Measurements from ENCODE around the gene NHLH1.

Gene NHLH1

GRCh38 chr1:160359559-160360226 is 7.2 kb upstream of the NHLH1 start:
- DNase-seq, result no peak

DNA sequence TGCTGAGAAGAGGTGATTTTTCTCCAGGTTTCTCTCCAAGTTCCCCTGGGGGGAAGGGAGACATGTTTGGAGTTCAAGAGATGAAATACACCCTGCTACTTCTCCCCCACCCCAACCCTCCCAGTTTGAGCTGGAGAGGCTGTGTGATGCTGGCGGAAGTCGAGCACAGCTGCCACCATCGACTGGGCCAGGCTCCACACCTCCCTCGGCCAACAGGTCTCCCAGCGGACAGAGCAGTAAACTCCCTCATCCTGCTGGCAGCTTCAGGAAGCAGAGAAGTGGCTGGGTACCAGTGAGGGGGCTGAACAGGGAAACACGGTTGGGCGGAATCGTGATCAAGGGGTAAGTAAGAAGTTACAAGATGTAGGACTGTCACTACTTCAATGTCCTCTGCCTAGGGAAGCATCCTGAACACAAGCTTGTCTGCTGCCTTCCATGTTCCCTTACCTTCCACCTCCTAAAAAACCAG is 6.6 kb upstream of the NHLH1 start:
- DNase-seq, result no peak

GRCh38 chr1:160361199-160361598 is 5.7 kb upstream of the NHLH1 start:
- DNase-seq, result no peak

DNA sequence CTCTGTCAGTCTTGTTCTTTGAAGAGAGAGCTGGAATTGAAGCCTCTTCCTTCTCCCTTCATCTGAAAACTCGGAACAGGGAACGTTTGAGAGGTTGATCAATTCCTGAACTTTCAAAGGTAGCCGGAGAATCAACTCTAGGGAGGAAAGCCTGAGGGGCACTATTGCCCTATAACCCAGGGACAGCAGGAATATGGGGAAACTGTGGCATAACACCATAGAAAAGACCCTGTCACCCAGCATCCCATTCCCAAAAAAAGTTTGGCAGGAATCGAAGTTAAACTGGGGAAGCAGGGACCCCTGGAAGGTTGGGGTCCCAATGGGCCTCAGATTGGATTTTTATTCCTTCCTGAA is 5.1 kb upstream of the NHLH1 start:
- DNase-seq, result no peak

DNA sequence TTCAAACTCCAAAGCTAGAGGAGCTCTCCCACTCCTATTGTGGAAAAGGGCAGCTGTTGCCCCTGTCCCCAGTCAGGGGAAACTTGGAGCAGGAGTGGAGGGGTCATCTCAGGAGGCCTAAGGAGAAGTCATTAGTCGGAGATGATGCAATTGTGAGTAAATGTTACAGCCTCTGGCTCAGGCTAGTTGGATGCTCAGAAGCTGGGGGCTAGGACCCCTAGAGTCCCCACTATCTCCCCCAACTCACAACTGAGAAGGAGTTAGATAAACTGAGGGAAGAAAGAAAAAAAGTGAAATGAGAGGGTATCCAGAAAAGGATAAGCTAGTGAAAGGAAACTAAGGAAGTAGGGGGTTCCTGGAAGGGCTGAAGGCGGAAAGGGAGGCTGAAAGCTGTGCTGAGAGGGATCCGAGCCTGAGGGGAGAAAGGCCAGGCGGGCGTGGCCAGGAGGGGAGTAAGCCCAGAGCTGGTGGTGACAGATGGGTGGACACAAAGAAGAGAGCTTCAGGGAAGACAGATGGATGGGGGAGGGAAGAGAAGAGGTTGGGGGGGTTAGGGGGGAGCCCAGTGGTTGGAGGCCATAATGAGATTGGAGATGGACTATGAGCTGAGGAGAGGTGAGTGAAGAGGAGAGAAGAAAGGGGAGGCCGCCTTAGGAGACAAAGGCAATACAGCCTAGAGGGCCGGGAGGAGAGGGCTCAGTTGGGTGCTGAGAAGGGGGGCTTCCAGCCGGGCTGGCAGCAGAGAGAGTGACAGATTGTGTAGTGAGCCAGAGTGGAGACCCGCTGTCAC is 4.5 kb upstream of the NHLH1 start:
- DNase-seq, result no peak

GRCh38 chr1:160363010-160363409 is 3.9 kb upstream of the NHLH1 start:
- DNase-seq, result no peak

DNA sequence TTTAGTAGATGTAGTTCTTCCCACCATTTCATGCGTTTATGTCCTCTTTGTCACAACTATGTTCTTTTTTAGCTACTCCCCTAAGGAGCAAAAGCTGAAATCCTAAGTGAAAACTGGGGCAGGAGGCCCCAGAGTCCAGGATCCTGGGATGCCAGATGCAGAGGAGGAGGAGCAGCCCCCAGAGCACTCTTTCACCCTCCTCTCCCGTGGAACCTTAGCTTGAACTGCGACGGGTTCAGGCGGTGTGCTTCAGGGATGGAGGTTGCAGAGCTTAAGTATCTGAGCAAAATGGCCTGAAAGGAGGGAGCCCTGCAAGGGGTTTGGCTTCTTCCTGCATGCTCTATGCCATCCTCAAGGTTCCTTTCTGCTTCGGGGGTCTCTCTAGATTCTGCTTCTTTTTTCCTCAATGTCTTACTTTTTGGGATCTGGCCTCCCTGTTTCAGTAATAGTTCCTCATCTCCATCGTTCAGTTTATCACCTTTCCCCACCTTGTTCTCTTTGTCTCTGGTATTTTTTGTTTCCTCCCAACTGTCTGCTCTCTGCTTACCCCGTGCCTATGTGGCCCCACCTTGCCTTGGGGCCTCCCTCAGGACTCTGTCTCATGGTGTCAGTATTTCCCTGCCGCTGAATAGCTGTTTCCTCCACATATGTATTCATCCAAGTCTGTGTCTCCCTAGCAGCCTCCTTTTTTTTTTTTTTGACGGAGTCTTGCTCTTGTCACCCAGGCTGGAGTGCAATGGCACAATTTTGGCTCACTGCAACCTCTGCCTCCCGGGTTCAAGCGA is 2.7 kb upstream of the NHLH1 start:
- no peak for DNase-seq

DNA sequence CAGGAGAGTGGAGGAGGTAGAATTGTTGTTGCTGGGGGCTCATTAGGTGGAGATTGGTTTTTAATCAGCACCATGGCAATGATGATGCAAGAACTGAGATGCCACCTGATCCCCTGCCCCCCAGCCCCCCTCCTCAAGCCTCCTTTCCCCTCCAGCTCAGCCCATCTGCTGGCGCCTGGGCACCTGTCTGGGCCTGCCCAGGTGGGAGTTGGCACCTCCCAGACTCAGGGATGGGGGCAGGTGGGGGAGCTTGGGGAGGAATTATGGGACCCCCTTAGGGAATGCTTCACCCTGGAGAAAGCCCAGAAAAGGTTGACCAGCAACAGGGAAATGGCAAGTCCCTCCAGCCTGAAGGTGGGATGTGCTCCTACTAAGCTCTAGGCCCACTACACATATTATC is 1.5 kb upstream of the NHLH1 start:
- no peak for DNase-seq

DNA sequence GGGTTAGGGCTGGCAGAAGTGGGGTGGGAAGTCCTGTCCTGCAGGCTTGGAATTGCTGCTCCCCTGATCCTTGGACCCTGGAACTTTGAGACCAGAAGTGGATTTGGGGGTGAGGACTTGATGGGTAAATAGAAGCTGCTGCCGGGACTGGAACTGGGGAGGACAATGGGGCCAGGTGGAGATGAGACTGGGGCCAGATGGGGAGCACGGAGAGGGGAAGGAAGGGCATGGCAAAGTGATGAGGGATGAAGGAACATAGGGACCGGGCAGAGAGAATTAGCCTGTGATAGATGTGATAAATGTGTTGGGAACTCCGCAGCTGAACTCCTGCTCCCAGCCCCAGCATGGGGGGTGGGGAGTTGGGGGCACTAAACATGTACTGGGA is 637 bp downstream of the NHLH1 start:
- no peak for DNase-seq

DNA sequence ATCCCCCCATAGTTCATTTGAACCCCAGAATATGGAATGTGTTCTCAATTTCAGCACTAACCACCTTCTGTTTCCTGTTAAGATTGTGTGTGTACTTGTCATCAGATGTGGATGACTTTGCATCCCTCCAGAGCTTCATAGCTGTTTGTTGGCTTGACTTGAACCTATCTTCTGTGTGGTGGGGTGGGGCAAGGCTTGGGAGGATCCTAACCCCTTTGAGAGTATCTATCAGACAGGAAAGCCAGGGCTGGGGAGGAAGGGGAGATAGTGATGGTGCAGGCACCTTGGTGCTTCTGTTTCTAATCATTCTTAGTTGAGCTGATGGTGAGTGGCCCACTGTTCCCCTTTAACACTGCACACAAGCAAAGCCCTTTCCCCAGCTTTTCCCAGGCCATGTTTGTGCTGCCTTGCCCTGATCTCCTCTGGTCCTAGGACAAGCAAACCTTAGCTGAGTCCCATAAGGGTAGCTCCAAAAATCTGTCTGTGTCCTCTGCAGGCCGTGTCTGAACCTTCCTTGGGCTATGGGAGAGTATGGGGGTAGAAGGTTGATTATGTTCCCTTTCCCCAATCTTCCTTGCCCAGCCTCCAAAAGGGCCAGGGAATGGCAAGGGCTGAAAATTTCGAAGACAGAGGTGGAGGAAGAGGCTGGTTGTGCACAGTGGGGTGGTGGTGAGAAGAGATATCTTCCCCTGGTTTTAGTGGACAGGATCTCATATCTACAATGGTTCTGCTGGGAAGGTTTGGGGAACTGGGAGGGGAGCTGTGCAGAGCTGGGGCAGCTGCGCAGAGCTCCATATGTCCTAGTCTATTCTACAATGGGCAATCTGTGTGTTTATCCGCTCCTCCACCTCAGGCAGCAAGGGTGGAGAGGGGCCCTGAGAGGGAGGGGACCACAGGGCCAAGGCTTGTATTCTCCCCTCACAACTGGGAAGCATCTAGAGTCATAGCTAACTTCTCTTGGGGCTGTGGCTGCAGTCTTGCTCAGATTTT is 1.4 kb downstream of the NHLH1 start:
- DNase-seq, result no peak

- no peak for DNase-seq
Measured at GRCh38 chr1:160369087-160369486, 2.2 kb downstream of the NHLH1 start.

DNA sequence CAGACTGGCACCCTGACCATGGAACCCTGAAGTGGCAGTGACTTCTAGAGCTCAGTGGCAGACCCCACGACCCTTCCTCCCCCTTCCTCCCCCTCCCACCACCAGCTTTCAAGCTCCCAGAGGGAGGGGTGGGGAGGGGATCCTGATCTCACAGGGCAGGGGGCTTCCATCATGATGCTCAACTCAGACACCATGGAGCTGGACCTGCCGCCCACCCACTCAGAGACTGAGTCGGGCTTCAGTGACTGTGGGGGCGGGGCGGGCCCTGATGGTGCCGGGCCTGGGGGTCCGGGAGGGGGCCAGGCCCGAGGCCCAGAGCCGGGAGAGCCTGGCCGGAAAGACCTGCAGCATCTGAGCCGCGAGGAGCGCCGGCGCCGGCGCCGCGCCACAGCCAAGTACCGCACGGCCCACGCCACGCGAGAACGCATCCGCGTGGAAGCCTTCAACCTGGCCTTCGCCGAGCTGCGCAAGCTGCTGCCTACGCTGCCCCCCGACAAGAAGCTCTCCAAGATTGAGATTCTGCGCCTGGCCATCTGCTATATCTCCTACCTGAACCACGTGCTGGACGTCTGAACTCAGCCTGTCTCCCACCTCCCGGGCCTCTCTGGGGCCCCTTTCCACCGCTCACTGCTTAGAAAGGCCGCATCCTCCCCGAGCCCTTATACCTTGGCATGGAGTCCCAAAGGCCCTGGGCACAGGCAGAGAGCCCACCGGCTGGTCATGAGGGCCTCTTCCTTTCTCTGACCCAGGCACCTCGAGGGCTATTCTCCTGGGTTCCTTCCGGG is 3.9 kb downstream of the NHLH1 start:
- no peak for DNase-seq

DNA sequence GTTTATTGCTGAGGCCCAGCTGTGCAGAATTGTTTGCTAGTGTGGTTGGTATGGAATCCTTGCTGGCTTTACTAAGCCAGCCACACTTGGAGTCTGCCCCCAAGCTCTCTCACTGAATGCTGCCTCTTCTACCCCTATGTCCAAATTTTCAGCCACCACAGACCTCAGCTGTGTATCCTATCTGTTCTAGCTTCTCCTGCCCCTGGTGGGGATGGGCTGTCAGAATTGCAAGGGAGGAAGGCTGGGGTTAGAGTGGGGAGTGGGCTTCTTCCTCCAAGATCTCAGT is 4.4 kb downstream of the NHLH1 start:
- no peak for DNase-seq

GRCh38 chr1:160371756-160372155 is 4.9 kb downstream of the NHLH1 start:
- DNase-seq, result no peak

DNA sequence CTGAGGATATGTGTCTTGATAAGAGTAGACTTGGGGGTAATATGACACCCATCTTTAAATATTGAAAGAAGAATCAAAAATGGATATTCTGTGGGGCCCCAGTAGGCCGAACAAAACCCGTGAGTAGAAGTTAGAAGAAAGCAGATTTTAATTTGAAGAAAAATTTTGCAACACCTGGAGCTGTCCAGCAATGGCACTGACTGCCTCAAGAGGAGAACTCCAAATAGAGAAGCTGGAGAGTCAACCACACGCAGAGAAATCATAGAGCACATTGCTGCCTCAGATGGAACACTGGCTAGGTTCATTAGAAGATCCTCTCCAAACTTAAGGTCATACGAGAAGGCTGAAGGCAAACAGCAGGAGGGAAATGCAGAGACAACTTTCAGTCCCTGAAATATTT is 6.8 kb downstream of the NHLH1 start:
- DNase-seq, result no peak

- peak in 1 of 2 experiments; percentile 4 for DNase-seq
Measured at GRCh38 chr1:160374306-160375110, 7.6 kb downstream of the NHLH1 start.

GRCh38 chr1:160375788-160376524 is 9.1 kb downstream of the NHLH1 start:
- peak; percentile 27 to 30 for DNase-seq

DNA sequence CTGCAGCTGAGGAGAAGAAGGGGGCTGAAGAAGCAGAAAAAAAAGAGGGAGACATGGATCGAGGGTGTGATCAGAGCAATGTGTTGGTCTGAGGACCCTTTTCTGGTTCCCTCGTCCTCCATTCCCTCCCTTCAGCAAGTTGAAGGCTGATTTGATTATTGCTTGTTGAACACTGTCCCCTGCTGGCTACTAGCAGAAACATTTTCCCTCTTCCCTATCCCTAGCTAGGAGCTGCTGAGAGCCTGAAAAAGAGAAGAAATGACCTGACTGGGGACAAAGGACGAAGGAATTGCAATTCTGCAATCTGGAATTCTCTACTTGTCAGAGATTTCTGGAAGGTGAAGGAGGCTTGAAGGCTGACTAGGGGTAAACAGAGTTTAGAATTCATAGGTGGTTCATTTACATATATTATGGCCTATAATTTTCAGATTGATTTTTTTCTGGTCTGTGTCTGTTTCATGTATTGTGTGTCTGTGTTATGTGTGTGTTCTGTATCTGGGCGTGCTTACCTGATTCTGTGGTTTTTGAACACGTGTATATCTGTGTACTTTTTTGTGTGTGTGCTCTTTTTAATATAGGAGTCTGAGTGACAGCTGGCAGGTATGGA is 9.8 kb downstream of the NHLH1 start:
- DNase-seq, result peak; percentile 20 to 40

GRCh38 chr1:160377585-160378206 is 10.8 kb downstream of the NHLH1 start:
- DNase-seq, result peak in 1 of 2 experiments; percentile 13
